Body of pancreas (tissue), 4 donors: ENCODE data around the gene SIM1. TPM values are rescaled to one million over a fixed set of nuclear protein-coding genes. Genes with fewer than 3 reads are reported as not detected.

Experiments
- ATAC-seq: fragments of 150-250 bp; one replicate; pipeline ENCODE4 v1.9.1; 2016
- DNase-seq, 4 donors: peaks; one replicate each; pipeline ENCODE4 v3.0.0-alpha.2; 2019
- H3K27ac ChIP-seq, 4 donors: fragments of 200-600 bp; sonication (generic); 1 replicate in 3 of 4; 2 replicates in 1 of 4; pipeline versions ENCODE4 v1.5.1 to v1.6.1; 2016 to 2019; ENCODE audit warnings: mild to moderate bottlenecking in 1 of 4, mixed read lengths in 1 of 4, moderate library complexity in 1 of 4
- H3K27me3 ChIP-seq, 2 donors: fragments of 200-600 bp; sonication (generic); one replicate each; pipeline ENCODE4 v1.6.0; 2016; ENCODE audit warnings: mild to moderate bottlenecking in 1 of 2
- H3K36me3 ChIP-seq, 2 donors: fragments of 200-600 bp; sonication (generic); replicated peaks in 1 of 2; 2 replicates each; pipeline ENCODE4 v1.5.1; 2016; ENCODE audit warnings: low read depth in 2 of 2; ENCODE audit not compliant: insufficient read depth in 1 of 2
- H3K4me1 ChIP-seq: fragments of 200-600 bp; sonication (generic); one replicate; pipeline ENCODE4 v1.6.0; 2016
- H3K4me3 ChIP-seq, 2 donors: fragments of 200-600 bp; sonication (generic); 1 replicate in 1 of 2; 2 replicates in 1 of 2; pipeline ENCODE4 v1.5.1; 2016 to 2019
- H3K9me3 ChIP-seq, 3 donors: fragments of 200-600 bp; sonication (generic); 1 replicate in 2 of 3; 2 replicates in 1 of 3; pipeline ENCODE4 v1.5.1; 2016
- CTCF ChIP-seq, 7 experiments: fragments of 450-650 bp in 4 of 7; fragments of 200-600 bp in 3 of 7; sonication (generic) in 3 of 7; IDR thresholded peaks; one replicate each; pipeline ENCODE4 v1.5.1; 2016 to 2019; ENCODE audit warnings: antibody characterized with exemption in 7 of 7
- POLR2A ChIP-seq, 3 donors: fragments of 450-650 bp; IDR thresholded peaks; one replicate each; pipeline ENCODE4 v1.6.1; 2016; ENCODE audit warnings: antibody characterized with exemption in 3 of 3, mild to moderate bottlenecking in 2 of 3
- WGBS, 2 donors: methylation state at CpG; one replicate each; pipeline ENCODE4 v1.1.5; 2017; 5-methylcytosine and 5-hydroxymethylcytosine counted together
- intact Hi-C: fragments of 100-400 bp; cut with DNase I; formaldehyde crosslinking; loops from one replicate; pipeline ENCODE4 v1.15.1; 2023
- total RNA-seq, 2 donors: library from RNA; depleted of rRNA; stranded (reverse); fragments of >200 nt; gene quantifications; one replicate each; pipeline ENCODE4 v1.1.0, GENCODE V29; 2016

Gene SIM1
- total RNA-seq, 2 donors from 2014 or later, result 3.6 to 6.9 TPM

- intact Hi-C loops, result no loop called here
- ATAC-seq (no peak), DNase-seq (no peak)
- no peaks in the 10 kb centered on the region for H3K9me3 ChIP-seq
- H3K4me1 ChIP-seq, result peaks cover 6% of the 10 kb centered on the region
- no peak overlapping the region for H3K4me3 ChIP-seq
- no peaks in the 10 kb centered on the region for H3K36me3 ChIP-seq
- no peak overlapping the region for H3K27ac ChIP-seq
- 20 to 40% methylated on average over 2 of the region's 2 CpGs for WGBS, 2 donors
- H3K27me3 ChIP-seq, result no peaks in the 10 kb centered on the region
- TF ChIP-seq POLR2A (IDR thresholded peaks at IDR 0.05), result no peak
- no peak for TF ChIP-seq CTCF (IDR thresholded peaks at IDR 0.05)
Measured at GRCh38 chr6:100482698-100483097, 18.0 kb upstream of the SIM1 start.

GRCh38 chr6:100479179-100480035, 14.7 kb upstream of the SIM1 start:
- TF ChIP-seq CTCF (IDR thresholded peaks at IDR 0.05), result peak; percentile 48 to 85 (median 77)
- TF ChIP-seq POLR2A (IDR thresholded peaks at IDR 0.05), result no peak
- ATAC-seq, result peak; percentile 64

GRCh38 chr6:100475554-100476320, 11.0 kb upstream of the SIM1 start:
- 69 to 74% methylated on average over 10 of the region's 10 CpGs for WGBS, 2 donors
- ATAC-seq (no peak), DNase-seq (no peak)
- Histone ChIP-seq H3K36me3 (no peaks in the 10 kb centered on the region), H3K4me3 (no peak overlapping the region), H3K9me3 (no peaks in the 10 kb centered on the region), H3K27me3 (no peaks in the 10 kb centered on the region), H3K27ac (no peak overlapping the region), H3K4me1 (no peaks in the 10 kb centered on the region)
- intact Hi-C loops, result loop anchor here (5.0 kb wide), 1 partner anchor 358 kb away; no protein-coding TSS in a partner anchor
- no peak for TF ChIP-seq CTCF (IDR thresholded peaks at IDR 0.05)
- TF ChIP-seq POLR2A (IDR thresholded peaks at IDR 0.05), result no peak

More at GRCh38 chr6:100479179-100480035, 14.7 kb upstream of the SIM1 start:
- no peaks in the 10 kb centered on the region for H3K9me3 ChIP-seq
- intact Hi-C loops, result loop anchor here (5.0 kb wide), 1 partner anchor 362 kb away; no protein-coding TSS in a partner anchor
- H3K27me3 ChIP-seq, result no peaks in the 10 kb centered on the region
- DNase-seq, result no peak
- H3K27ac ChIP-seq, result no peak overlapping the region
- H3K4me3 ChIP-seq, result no peak overlapping the region
- H3K36me3 ChIP-seq, result no peaks in the 10 kb centered on the region
- 56 to 62% methylated on average over 3 of the region's 3 CpGs for WGBS, 2 donors
- H3K4me1 ChIP-seq, result peaks cover 6% of the 10 kb centered on the region

GRCh38 chr6:100473182-100473581, 8.5 kb upstream of the SIM1 start:
- Histone ChIP-seq H3K27ac (no peak overlapping the region), H3K9me3 (no peaks in the 10 kb centered on the region), H3K36me3 (no peaks in the 10 kb centered on the region), H3K27me3 (no peaks in the 10 kb centered on the region), H3K4me3 (no peak overlapping the region), H3K4me1 (no peaks in the 10 kb centered on the region)
- no peak for ATAC-seq
- DNase-seq, result no peak
- TF ChIP-seq CTCF (IDR thresholded peaks at IDR 0.05), result no peak
- TF ChIP-seq POLR2A (IDR thresholded peaks at IDR 0.05), result no peak
- intact Hi-C loops, result no loop called here
- 61 to 77% methylated on average over 1 of the region's 1 CpG for WGBS, 2 donors
